ENCODE results near the gene AKAP6.
"Not testable (repeated sequence)": the region's sequence is repeated elsewhere in the genome, so short reads cannot be mapped to it uniquely, and the experiment has no call there.

The AKAP6 gene

DNA sequence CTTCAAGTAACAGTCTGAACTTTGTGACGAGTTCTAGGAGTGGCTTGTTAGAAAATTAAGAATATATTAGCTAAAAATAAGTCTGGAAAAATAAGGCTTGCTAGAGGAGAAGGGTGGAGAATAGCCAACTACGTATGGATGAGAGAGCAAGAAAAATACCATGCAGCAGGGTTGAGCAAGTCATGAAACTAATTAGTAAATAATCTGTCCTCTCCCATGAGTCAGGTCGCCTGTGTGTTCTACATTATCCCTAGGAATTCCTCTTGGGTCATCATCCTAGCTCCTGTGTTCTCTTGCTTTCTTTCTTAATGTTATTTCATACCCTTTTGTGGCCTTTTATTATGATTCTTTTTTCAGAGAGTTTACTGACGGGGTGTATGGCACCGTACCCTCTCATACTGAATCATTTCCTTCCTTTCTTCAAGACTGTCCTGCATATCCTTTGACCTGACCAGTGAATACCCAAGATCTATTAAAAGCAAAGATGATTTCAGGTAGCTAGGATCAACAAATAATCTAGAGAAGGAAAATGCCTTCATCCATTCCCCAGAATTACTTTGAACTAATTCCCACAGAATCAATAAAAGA lies 432.4 kb downstream of the AKAP6 start:
- no peak for DNase-seq (ENCODE audit: low read depth)

DNA sequence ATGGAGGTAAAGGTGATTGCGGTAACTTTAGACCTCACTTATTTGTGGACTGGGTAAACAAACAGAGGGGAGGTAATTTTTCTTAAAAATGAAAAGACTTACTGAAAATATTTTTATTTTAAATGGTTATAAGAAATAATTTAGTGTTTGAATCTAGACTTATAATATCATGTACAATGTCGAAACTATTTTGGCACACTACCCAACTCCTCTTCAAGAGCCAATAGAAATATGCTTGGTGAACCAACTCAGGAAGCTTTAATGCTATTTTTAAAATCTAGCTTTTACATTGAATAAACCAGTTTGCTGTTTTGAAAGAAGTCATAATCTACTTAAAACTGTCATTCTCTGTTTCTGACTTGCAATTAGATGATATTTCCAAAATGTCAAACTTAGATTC lies 433.8 kb downstream of the AKAP6 start:
- DNase-seq (ENCODE audit: low read depth), result no peak

GRCh38 chr14:32763673-32764072 lies 434.6 kb downstream of the AKAP6 start:
- DNase-seq (ENCODE audit: low read depth), result no peak

GRCh38 chr14:32764131-32764530 lies 435.0 kb downstream of the AKAP6 start:
- no peak for DNase-seq (ENCODE audit: low read depth)

DNA sequence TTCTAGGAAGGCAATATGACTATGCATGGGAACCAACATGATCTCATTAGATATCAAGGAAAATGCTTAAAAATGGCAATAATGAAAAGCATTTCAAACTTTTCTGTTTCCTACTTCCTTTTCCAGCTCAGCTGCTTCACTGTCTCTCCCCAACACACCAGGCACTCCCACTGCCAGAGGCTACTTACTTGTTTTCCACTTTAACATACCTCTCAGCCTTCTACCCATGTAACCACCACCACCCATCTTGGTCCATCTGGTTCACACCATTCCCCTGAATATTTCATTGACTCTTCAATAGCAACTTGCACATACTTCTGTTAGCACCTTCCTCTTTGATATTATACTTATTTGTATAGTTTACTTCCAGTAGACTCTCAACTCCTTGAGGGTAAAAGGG lies 441.3 kb downstream of the AKAP6 start:
- DNase-seq (ENCODE audit: low read depth), result no peak

DNA sequence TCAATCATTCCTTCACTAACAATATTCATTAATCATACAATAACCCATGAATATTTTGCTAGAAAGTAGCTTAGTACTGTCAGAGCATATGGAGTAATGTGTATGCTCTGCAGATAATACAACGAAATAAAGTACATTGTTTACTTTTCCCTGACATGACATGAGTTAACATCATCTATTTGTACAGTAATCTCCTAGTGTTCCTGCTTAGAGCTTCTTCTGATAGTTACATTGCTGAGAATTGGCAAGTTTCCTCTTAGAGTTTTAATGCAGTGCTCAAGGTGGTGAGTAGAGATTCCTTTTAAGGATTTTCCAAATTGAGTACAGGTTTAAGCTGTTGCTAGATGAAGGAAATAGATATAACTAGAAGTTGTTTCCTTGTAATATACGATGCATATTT lies 445.1 kb downstream of the AKAP6 start:
- DNase-seq (ENCODE audit: low read depth), result no peak

DNA sequence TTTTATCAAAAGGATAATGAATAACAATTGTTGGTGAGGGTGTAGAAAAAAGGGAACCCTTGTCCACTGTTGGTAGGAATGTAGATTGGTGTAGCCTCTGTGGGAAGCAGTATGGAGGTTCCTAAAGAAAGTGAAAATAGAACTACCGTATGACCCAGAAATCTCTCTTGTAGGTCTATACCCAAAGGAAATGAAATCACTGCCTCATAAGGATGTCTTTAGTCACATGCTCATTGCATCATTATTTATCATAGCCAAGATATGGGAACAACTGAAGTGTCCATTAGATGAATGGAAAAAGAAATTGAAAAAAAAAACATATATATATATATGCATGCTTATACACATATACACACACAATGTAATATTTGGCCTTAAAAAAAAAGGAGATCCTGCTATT lies 450.7 kb downstream of the AKAP6 start:
- no peak for DNase-seq (ENCODE audit: low read depth)

DNA sequence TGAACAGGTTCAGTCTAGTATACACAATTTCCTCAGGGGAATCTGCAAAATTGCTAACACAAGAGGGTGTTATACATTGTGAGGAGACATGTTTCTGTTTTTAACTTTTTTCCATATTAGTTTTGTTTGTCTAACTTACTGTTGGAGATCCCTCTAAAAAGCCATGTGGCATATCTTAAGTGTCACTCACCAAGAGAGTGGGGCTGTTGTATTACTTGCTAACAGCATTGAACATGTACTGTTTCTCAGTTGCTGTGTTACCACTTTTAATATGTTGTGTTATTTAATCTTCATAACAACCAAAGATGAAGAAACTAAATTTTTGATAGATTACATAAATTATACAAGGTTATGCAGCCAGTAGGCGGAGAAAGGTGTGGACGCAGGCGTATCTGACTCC lies 455.3 kb downstream of the AKAP6 start:
- no peak for DNase-seq (ENCODE audit: low read depth)

GRCh38 chr14:32785585-32785984 lies 456.5 kb downstream of the AKAP6 start:
- DNase-seq (ENCODE audit: low read depth), result no peak

- no peak for DNase-seq (ENCODE audit: low read depth)
Observed at GRCh38 chr14:32786886-32787285, 457.8 kb downstream of the AKAP6 start.

DNA sequence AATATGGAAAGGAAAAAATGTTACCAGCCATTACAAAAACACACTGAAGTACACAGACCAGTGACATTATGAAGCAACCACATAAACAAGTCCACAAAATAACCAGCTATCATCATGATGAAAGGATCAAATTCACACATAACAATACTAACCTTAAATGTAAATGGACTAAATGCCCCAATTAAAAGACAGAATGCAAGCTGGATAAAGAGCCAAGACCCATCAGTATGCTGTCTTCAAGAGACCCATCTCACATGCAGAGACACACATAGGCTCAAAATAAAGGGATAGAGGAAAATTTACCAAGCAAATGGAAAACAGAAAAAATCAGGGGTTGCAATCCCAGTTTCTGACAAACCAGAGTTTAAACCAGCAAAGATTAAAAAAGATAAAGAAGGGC lies 463.9 kb downstream of the AKAP6 start:
- not testable (repeated sequence) for DNase-seq (ENCODE audit: low read depth)

DNA sequence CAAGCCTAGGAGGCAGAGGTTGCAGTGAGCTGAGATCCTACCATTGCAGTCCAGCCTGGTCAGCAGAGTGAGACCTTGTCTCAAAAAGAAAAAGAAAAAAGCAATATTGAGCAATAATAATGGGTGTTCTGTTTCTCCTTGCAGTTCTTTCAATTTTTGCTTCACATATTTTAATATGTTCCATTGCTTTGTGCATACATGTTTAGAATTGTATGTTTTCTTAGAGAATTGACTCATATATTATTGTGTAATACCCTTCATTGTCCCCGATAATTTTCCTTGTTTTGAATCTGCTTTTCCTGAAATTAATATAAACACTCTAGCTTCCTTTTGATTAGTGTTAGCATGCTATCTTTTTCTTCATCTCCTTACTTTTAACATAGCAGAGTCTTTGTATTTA lies 471.2 kb downstream of the AKAP6 start:
- no peak for DNase-seq (ENCODE audit: low read depth)

- no peak for DNase-seq (ENCODE audit: low read depth)
Observed at GRCh38 chr14:32802295-32802694, 473.2 kb downstream of the AKAP6 start.

DNA sequence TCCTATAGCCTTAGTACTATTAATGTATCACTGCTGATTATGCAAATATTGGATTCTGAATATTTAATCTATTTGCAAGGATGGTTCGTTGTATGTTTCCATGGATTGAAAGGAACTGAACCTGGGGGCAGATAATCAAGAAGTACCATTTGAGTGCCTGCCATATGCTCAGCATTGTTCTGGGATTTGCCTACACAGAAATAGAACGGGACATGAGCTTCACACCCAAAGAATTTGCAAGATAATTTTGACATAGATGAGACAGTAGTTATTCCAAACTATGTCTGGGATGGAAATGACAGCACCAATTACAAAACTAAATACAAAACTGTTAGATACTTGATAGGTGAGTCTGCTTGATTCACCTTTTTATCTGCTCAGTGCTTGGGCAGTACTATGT lies 476.9 kb downstream of the AKAP6 start:
- DNase-seq (ENCODE audit: low read depth), result no peak

- no peak for DNase-seq (ENCODE audit: low read depth)
Observed at GRCh38 chr14:32808644-32809043, 479.5 kb downstream of the AKAP6 start.

DNA sequence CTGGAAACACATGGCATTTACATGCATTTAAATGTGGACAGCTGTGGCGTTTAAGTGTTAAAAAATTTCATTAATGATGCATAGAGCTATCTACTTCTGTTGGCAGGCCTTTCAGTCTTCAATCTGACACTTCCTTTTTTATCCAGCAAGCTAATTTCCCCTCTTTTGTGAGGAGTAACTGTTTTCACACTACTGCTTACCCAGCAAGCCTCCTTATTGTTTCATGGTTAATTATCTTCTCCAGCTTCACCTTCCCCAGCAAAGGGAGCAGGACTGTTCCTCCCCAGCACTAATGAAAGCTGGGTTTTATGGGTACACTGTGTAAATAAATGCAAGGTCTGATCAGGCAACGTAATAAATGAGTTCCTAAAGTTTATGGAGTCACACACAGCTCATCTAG lies 480.2 kb downstream of the AKAP6 start:
- DNase-seq (ENCODE audit: low read depth), result no peak

DNA sequence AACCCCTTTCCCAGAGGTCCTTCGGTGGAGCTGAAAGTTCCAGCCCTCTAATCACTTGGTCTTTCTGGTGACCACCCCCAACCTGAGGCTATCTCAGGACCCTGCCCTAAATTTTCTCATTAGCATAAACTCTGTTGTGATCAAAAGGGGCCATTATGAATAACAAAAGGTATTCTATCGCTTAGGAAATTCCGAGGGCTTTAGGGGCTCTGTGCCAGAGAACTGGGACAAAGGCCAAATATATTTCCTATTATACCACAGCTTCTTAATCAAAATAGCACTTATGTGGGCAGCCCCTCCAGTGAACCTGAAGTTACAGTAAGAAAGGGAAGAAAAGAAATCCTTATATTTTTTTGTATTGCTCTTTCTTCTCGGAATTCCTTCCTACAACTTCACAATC lies 484.3 kb downstream of the AKAP6 start:
- no peak for DNase-seq (ENCODE audit: low read depth)

DNA sequence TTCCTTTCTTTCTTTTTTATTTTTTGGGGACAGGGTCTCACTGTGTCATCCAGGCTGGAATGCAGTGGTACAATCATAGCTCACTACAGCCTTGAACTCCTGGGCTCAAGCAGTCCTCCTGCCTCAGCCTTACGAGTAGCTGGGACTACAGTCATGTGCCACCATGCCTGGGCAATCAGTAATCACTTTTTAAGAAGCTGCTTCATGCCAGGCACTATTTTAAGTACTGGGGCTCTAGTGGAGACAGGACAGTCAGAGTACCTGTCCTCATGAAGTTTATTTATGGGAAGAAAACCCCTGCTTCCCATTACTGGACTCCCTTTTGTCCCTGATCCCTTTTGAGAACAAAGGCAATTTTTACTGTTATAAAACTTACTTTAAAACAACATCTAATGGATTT lies 485.6 kb downstream of the AKAP6 start:
- DNase-seq (ENCODE audit: low read depth), result no peak

GRCh38 chr14:32816588-32816987 lies 487.5 kb downstream of the AKAP6 start:
- DNase-seq (ENCODE audit: low read depth), result no peak

- DNase-seq (ENCODE audit: low read depth), result no peak
Observed at GRCh38 chr14:32817780-32818179, 488.7 kb downstream of the AKAP6 start.

GRCh38 chr14:32818581-32818980 lies 489.5 kb downstream of the AKAP6 start:
- no peak for DNase-seq (ENCODE audit: low read depth)

DNA sequence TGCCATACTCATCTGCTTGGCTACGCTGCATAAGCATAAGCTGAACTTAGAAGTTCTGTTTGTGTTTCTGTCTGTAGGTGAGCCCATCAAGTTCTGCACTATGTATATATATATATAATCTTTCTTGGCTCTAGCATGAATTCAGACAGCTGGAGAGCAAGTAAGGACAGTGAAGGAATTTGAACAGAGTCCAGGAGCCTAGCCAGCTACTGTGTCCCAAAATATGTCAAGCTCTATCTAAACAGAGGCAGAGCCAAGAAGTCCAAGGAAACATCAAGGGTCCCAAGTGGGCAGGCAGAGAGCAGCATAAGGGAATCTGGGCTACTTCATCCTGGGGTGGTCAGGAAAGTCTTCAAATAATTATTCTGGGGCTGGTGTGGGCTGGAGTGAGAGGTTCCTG lies 491.1 kb downstream of the AKAP6 start:
- no peak for DNase-seq (ENCODE audit: low read depth)

- no peak for DNase-seq (ENCODE audit: low read depth)
Observed at GRCh38 chr14:32820682-32821081, 491.6 kb downstream of the AKAP6 start.

GRCh38 chr14:32821964-32822653 lies 493.0 kb downstream of the AKAP6 start:
- DNase-seq (ENCODE audit: low read depth), result no peak

All from stimulated activated CD8-positive, alpha-beta memory T cell treated with anti-CD3 and anti-CD28 coated beads, Interleukin-12 subunit alpha, Interleukin-12 subunit beta, amount 100 ng/mL, for 1 hour (primary cell).